ENCODE measurements around the gene ARRDC1.

GRCh38 chr9:137610944-137611343, 5.5 kb downstream of the ARRDC1 start:
- TF ChIP-seq CTCF (IDR thresholded peaks at IDR 0.05) (no peak), EP300 (IDR thresholded peaks at IDR 0.05) (no peak), POLR2A (IDR thresholded peaks at IDR 0.05) (no peak), POLR2AphosphoS5 (IDR thresholded peaks at IDR 0.05) (no peak)
